Ishikawa (cell line): ENCODE data around the gene PDCD2L.

Experiments
- CEBPB ChIP-seq: IDR thresholded peaks from 2 replicates; pipeline ENCODE4 v1.6.1; 2012
- CREB1 ChIP-seq: IDR thresholded peaks from 2 replicates; pipeline ENCODE4 v1.6.1; 2012; ENCODE audit warnings: low read depth
- EGR1 ChIP-seq: IDR thresholded peaks from 2 replicates; pipeline ENCODE4 v1.6.1; 2012
- EP300 ChIP-seq: IDR thresholded peaks from 2 replicates; pipeline ENCODE4 v1.6.1; 2012; ENCODE audit warnings: borderline replicate concordance
- FOXM1 ChIP-seq: IDR thresholded peaks from 2 replicates; pipeline ENCODE4 v1.6.1; 2012; ENCODE audit warnings: low read depth, borderline replicate concordance
- NFIC ChIP-seq: IDR thresholded peaks from 2 replicates; pipeline ENCODE4 v1.6.1; 2012
- RAD21 ChIP-seq: IDR thresholded peaks from 2 replicates; pipeline ENCODE4 v1.6.1; 2012; ENCODE audit warnings: low read depth
- TAF1 ChIP-seq: IDR thresholded peaks from 2 replicates; pipeline ENCODE4 v1.6.1; 2012; ENCODE audit warnings: low read depth, mild to moderate bottlenecking
- TCF12 ChIP-seq: IDR thresholded peaks from 2 replicates; pipeline ENCODE4 v1.6.1; 2012; ENCODE audit warnings: low read depth
- TEAD4 ChIP-seq: IDR thresholded peaks from 2 replicates; pipeline ENCODE4 v1.6.1; 2012
- YY1 ChIP-seq: IDR thresholded peaks from 2 replicates; pipeline ENCODE4 v1.6.1; 2012; ENCODE audit warnings: low read depth
- ZBTB7A ChIP-seq: IDR thresholded peaks from 2 replicates; pipeline ENCODE4 v1.6.1; 2012; ENCODE audit warnings: low read depth
- TF ChIP-seq, protein P1 (sequence below): IDR thresholded peaks from 2 replicates; pipeline ENCODE4 v1.6.1; 2012
- TF ChIP-seq, protein P2 (sequence below): IDR thresholded peaks from 2 replicates; pipeline ENCODE4 v1.6.1; 2012
- TF ChIP-seq, protein P3 (sequence below): IDR thresholded peaks from 2 replicates; pipeline ENCODE4 v1.6.1; 2012; ENCODE audit warnings: low read depth, mild to moderate bottlenecking

The PDCD2L gene

DNA sequence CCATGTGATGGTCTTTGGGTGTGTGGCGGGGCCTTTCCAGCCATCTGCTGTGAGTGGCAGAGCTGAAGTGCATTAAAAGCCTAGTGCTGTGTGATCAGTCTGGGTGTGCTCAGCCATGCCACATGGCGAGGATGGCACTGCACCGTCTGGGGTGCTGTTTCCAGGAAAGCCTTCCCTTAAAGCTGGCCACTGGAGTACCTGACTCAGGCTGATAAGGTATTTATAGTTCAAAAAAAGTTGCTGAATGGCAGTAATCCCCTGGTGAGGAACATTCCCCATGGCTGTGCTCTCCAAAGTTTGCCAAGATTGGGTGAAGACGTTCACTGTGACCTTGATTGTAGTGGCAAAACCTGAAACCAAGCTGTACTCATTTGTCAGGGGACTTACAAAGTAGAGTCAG, 33.2 kb upstream of the PDCD2L start:
- TF ChIP-seq TCF12: no peak
- TF ChIP-seq, protein P1, sequence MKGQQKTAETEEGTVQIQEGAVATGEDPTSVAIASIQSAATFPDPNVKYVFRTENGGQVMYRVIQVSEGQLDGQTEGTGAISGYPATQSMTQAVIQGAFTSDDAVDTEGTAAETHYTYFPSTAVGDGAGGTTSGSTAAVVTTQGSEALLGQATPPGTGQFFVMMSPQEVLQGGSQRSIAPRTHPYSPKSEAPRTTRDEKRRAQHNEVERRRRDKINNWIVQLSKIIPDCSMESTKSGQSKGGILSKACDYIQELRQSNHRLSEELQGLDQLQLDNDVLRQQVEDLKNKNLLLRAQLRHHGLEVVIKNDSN: no peak
- TF ChIP-seq YY1: no peak
- TF ChIP-seq, protein P2, sequence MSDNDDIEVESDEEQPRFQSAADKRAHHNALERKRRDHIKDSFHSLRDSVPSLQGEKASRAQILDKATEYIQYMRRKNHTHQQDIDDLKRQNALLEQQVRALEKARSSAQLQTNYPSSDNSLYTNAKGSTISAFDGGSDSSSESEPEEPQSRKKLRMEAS: no peak

DNA sequence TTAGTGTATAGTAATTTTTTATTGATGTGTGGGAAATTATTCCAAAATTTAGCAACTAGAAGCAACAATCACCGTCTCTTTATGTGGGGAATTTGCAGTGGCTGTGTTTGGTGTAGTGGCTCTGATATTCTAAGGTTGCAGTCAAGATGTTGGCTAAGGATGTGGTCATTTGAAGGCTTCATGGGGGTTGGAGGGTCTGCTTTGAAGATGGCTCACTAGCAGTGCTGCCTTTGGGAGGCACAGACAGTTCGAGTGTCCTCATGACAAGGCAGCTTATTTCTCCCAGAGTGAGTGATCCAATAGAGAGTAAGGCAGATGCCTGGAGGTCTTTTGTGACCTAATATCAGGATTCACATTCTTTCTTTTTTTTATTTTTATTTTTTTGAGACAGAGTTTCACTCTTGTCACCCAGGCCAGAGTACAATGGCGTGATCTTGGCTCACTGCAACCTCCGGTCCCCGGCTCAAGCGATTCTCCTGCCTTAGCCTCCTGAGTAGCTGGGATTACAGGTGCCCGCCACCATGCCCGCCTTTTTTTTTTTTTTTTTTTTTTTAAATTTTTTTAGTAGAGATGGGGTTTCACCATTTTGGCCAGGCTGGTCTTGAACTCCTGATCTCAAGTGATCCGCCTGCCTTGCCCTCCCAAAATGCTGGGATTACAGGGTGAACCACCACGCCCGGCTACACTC, 30.5 kb upstream of the PDCD2L start:
- TF ChIP-seq FOXM1 (no peak), YY1 (no peak), EGR1 (no peak)

DNA sequence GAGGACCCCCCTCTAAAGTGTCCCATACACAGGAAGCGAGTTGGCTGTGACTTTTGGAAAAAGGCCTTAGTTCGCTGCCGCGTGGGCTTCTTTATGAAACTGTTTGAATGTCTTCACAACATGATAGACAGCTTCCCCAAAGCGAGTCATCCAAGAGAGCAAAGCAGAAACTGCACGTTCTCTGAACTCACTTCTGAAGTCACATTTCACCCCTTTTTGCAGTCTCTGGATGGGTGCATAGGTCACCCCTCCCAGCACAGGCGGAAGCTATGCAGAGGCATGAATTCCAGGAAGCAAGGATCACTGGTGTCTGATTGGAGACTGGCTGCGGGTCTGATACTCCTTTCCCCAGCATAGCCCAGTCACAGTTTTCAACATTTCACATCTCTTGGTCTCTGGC, 28.6 kb upstream of the PDCD2L start:
- TF ChIP-seq CEBPB: no peak

DNA sequence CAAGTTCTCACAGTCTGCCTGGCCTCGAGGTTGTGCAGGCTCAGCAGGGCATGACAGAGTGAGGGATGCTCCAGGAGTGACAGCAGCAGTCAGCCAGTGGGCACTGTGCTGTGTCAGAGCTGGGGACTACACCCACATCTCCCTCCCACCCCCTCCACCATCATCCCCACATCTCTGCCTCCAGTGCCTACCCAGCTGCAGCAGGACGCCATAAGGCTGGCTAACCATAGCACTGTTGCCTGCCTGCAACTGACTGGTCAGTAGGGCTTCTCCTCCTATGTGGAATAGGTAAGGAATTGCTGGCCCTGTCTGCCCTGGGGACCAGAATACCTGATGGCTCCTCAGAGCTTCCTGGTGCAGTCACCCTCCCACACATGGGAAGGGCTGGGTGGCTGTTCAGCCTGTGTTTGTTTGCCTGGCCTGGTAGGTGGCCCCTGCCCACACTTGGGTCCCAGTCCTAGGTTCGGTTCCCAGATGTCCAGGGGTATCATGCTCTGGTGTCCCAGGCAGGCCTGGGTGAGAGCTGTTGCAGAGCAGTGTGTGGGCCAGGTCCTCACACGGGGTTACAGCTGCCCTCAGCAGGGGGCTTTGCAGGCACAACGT, 23.5 kb upstream of the PDCD2L start:
- TF ChIP-seq, protein P2: no peak

DNA sequence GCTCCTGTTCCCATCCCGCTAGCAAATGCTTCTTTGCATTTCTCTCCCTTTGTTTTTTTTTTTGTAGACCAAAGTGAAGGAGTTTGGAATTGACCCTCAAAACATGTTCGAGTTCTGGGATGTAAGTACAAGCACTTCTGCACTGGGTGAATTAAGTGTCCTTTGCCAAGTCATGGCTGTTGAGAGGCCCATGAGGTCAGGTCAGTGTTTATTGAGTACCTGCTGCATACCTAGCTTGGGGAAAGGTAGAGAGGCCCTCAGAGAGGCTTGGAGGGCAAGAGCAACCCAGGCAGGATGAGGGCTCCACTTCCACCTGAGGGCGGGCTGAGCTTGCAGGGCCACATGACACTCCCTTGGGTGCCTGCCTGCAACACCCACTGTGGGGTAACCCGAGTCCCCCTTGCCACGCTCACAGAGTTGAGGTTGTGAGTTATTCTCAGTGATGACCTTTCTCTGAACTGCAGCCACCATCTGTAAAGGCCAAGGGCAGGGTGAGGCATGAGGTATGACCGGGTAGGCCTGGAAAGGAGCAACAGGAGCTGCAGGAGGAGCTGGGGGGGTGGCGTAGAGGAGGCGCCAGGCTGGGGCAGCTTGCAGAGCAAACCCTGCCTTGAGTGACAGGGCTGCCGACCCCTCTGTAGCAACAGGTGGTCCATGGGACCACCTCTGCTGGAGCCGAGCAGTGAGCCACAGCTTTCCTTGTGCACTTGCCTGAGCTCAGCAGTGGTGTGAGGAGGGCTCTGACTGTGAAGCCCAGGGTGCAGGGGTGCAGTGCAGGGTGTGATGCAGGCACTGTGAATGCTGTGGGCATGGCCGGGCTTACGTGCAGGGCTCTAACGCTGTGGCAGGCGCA, 22.6 kb upstream of the PDCD2L start:
- TF ChIP-seq ZBTB7A (no peak), EP300 (no peak), TAF1 (no peak), RAD21 (no peak)
- TF ChIP-seq, protein P3, sequence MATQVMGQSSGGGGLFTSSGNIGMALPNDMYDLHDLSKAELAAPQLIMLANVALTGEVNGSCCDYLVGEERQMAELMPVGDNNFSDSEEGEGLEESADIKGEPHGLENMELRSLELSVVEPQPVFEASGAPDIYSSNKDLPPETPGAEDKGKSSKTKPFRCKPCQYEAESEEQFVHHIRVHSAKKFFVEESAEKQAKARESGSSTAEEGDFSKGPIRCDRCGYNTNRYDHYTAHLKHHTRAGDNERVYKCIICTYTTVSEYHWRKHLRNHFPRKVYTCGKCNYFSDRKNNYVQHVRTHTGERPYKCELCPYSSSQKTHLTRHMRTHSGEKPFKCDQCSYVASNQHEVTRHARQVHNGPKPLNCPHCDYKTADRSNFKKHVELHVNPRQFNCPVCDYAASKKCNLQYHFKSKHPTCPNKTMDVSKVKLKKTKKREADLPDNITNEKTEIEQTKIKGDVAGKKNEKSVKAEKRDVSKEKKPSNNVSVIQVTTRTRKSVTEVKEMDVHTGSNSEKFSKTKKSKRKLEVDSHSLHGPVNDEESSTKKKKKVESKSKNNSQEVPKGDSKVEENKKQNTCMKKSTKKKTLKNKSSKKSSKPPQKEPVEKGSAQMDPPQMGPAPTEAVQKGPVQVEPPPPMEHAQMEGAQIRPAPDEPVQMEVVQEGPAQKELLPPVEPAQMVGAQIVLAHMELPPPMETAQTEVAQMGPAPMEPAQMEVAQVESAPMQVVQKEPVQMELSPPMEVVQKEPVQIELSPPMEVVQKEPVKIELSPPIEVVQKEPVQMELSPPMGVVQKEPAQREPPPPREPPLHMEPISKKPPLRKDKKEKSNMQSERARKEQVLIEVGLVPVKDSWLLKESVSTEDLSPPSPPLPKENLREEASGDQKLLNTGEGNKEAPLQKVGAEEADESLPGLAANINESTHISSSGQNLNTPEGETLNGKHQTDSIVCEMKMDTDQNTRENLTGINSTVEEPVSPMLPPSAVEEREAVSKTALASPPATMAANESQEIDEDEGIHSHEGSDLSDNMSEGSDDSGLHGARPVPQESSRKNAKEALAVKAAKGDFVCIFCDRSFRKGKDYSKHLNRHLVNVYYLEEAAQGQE: no peak

DNA sequence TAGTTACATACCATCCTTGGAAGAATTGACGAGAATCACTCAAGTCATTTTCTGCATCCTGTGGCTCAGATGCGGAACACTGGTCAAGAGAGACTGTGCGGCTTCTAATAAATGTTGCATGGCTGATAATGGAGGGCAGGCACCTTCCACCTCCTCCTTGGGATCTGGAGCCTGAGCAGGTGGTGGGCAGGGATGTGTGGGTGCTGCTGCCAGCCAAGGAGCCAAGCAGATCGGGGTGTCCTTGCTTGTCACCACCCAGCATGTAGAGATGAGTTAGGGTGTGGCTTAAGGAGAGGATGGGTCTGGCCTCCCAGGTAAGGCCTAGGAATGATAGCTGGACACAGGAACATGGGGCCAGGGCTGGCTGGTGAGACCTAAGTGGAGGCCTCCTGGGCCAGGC, 21.7 kb upstream of the PDCD2L start:
- TF ChIP-seq, protein P2: no peak
- TF ChIP-seq TAF1 (no peak), TCF12 (no peak), CEBPB (no peak), NFIC (no peak), FOXM1 (no peak), YY1 (no peak), ZBTB7A (no peak), TEAD4 (no peak), RAD21 (no peak)
- TF ChIP-seq, protein P1: no peak
- TF ChIP-seq, protein P3: no peak

DNA sequence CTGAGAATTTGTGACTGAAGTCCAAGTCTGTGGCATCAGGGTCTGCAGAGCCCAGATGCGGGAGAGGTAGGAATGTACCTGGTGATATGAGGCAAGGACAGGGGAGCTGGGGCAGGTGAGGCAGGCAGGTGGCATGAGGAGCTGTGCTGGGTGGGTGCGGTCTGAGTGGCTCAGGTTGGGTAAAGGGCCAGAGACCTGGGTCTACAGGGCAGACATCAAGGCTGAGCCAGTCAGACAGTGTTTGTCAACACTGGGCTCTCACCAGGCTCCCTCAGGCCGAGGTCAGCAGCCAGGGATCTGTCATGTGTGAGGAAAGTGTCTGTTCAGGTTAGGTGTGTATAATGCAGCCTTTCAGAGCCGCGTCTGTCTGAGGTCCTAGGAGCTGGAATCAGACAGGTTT, 20.6 kb upstream of the PDCD2L start:
- TF ChIP-seq, protein P2: no peak
- TF ChIP-seq, protein P1: no peak
- TF ChIP-seq TAF1 (no peak), YY1 (no peak), EGR1 (no peak), TCF12 (no peak), TEAD4 (no peak), FOXM1 (no peak), CEBPB (no peak), NFIC (no peak), CREB1 (no peak), ZBTB7A (no peak)
- TF ChIP-seq, protein P3: no peak
